GM12878 (cell line): ENCODE results near the gene MAP4K2.

Experiments
- CTCF ChIP-seq, 3 experiments: IDR thresholded peaks in 2 of 3; conservative IDR thresholded peaks in 1 of 3; 2 replicates each; pipeline ENCODE4 v1.5.1; 2011; ENCODE audit warnings: low read depth in 3 of 3, low read length in 3 of 3, mild to moderate bottlenecking in 3 of 3, control low read depth in 2 of 3, moderate library complexity in 2 of 3, inconsistent platforms in 1 of 3, mixed read lengths in 1 of 3; ENCODE audit not compliant: control insufficient read depth in 2 of 3, insufficient read depth in 1 of 3; ENCODE audit errors: extremely low read depth in 1 of 3
- EGR1 ChIP-seq, 2 experiments: IDR thresholded peaks; 1 replicate in 1 of 2; 2 replicates in 1 of 2; pipeline ENCODE4 v1.6.1; 2011 to 2012; ENCODE audit warnings: low read depth in 2 of 2, low read length in 2 of 2, borderline replicate concordance in 1 of 2, mild to moderate bottlenecking in 1 of 2, moderate library complexity in 1 of 2
- POLR2A ChIP-seq: IDR thresholded peaks from 2 replicates; pipeline ENCODE4 v1.6.1; 2011; ENCODE audit warnings: low read depth, mild to moderate bottlenecking, low read length
- SMC3 ChIP-seq: IDR thresholded peaks from 2 replicates; pipeline ENCODE4 v1.6.1; 2011; ENCODE audit warnings: low read length, improper control_type of control experiment, borderline replicate concordance
- SREBF2 ChIP-seq: IDR thresholded peaks from 2 replicates; pipeline ENCODE4 v1.6.1; 2012; ENCODE audit warnings: mild to moderate bottlenecking, low read length
- TAF1 ChIP-seq: IDR thresholded peaks from 2 replicates; pipeline ENCODE4 v1.6.1; 2011; ENCODE audit warnings: mild to moderate bottlenecking, low read depth, low read length, borderline replicate concordance
- TCF12 ChIP-seq: IDR thresholded peaks from 2 replicates; pipeline ENCODE4 v1.6.1; 2011; ENCODE audit warnings: low read depth, mild to moderate bottlenecking, low read length
- TCF3 ChIP-seq: IDR thresholded peaks from 2 replicates; pipeline ENCODE4 v1.6.1; 2012; ENCODE audit warnings: low read depth, mild to moderate bottlenecking, low read length, borderline replicate concordance; ENCODE audit not compliant: insufficient read depth
- USF2 ChIP-seq: IDR thresholded peaks from 2 replicates; pipeline ENCODE4 v1.6.1; 2011; ENCODE audit warnings: low read depth, low read length, improper control_type of control experiment, borderline replicate concordance
- TF ChIP-seq, protein P1 (sequence below): IDR thresholded peaks from 2 replicates; pipeline ENCODE4 v1.6.1; 2012; ENCODE audit warnings: low read depth, low read length, improper control_type of control experiment

DNA sequence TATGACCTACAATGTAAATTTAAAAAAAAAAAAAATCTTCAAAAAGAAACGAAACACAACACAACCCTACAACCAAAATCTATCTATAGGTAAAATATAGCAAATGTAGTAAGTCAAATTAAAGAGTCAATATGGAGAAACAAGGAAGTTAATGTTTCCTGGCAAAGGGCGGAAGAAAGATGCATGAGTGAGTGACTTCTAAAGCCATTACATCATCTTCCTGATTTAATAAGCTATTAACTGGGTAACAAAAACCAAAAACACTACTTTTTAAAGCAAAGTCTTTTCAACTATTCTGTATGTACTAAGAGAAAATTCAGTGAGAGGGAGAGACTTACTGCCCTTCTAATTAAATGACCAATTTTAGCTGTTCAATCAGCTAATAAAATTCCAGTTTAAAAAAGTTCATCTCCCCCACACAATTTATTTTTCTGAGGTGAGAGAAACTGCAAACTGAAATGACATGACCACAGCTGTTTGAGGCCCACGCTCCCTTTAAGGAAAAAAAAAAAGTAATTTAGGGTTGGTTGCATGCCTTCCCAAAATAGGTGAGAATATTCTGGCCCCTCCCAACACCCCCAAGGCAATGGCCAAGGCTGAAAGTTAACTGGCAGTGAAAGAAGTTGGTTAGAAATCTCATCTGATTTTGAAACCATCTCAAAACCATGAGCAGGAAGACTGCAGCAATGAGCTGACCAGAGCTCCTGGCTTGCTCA, 30.6 kb downstream of the MAP4K2 start:
- TF ChIP-seq EGR1 (IDR thresholded peaks at IDR 0.05; ENCODE audit: borderline replicate concordance in 1 of 2, low read depth in 2 of 2, low read length in 2 of 2): peak in 1 of 2 experiments; percentile 8; a peak in 1 of 3 replicates
- no peak for TF ChIP-seq CTCF (IDR thresholded peaks at IDR 0.05 in 2 of 3, conservative IDR thresholded peaks at IDR 0.05 in 1 of 3; ENCODE audit: control insufficient read depth in 2 of 3, extremely low read depth in 1 of 3, insufficient read depth in 1 of 3, low read depth in 3 of 3, low read length in 3 of 3)
- TF ChIP-seq TCF3: no peak
- no peak for TF ChIP-seq TCF12
- TF ChIP-seq SMC3: no peak
- no peak for TF ChIP-seq POLR2A
- no peak for TF ChIP-seq SREBF2
- no peak for TF ChIP-seq USF2
- TF ChIP-seq, protein P1, sequence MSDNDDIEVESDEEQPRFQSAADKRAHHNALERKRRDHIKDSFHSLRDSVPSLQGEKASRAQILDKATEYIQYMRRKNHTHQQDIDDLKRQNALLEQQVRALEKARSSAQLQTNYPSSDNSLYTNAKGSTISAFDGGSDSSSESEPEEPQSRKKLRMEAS: no peak
- no peak for TF ChIP-seq TAF1
